ENCODE data around the gene ZSCAN21. TPM values are rescaled to one million over a fixed set of nuclear protein-coding genes. Genes with fewer than 3 reads are reported as not detected.
A peak's percentile ranks its signal among the peaks of the same experiment; 100 is the strongest.

The ZSCAN21 gene
- total RNA-seq, 1 donor from 2014 or later = 17.0 TPM

GRCh38 chr7:100077205-100077604 lies 27.6 kb downstream of the ZSCAN21 start:
- no peak for DNase-seq (ENCODE audit: low spot score in 2 of 2, unreplicated experiment in 2 of 2)
- H3K4me3 Mint-ChIP-seq = peak overlapping the region; percentile 17
- no peak overlapping the region for H3K27ac Mint-ChIP-seq
- TF ChIP-seq CTCF (IDR thresholded peaks at IDR 0.05; ENCODE audit: unreplicated experiment) = no peak
- no peaks in the 10 kb centered on the region for H3K27me3 Mint-ChIP-seq (ENCODE audit: low read depth)
- peaks cover 59% of the 10 kb centered on the region for H3K36me3 Mint-ChIP-seq
- H3K4me1 Mint-ChIP-seq = peaks cover 24% of the 10 kb centered on the region
- peaks cover 28% of the 10 kb centered on the region for H3K9me3 Mint-ChIP-seq

GRCh38 chr7:100079024-100079560 lies 29.5 kb downstream of the ZSCAN21 start:
- no peak for TF ChIP-seq CTCF (IDR thresholded peaks at IDR 0.05; ENCODE audit: unreplicated experiment)
- Mint-ChIP-seq H3K9me3 (peaks cover 18% of the 10 kb centered on the region), H3K27ac (peak overlapping the region; percentile 10), H3K4me3 (peak overlapping the region; percentile 96), H3K27me3 (ENCODE audit: low read depth) (no peaks in the 10 kb centered on the region), H3K36me3 (peaks cover 41% of the 10 kb centered on the region), H3K4me1 (peaks cover 31% of the 10 kb centered on the region)
- DNase-seq (ENCODE audit: low spot score in 2 of 2, unreplicated experiment in 2 of 2) = no peak

GRCh38 chr7:100080907-100081534 lies 31.4 kb downstream of the ZSCAN21 start:
- no peaks in the 10 kb centered on the region for H3K27me3 Mint-ChIP-seq (ENCODE audit: low read depth)
- peak overlapping the region; percentile 96 for H3K4me3 Mint-ChIP-seq
- no peak for TF ChIP-seq CTCF (IDR thresholded peaks at IDR 0.05; ENCODE audit: unreplicated experiment)
- H3K27ac Mint-ChIP-seq = peak overlapping the region; percentile 97
- DNase-seq (ENCODE audit: low spot score in 2 of 2, unreplicated experiment in 2 of 2) = no peak
- H3K4me1 Mint-ChIP-seq = peaks cover 31% of the 10 kb centered on the region
- peaks cover 22% of the 10 kb centered on the region for H3K36me3 Mint-ChIP-seq
- peaks cover 6% of the 10 kb centered on the region for H3K9me3 Mint-ChIP-seq

GRCh38 chr7:100081535-100082102 lies 32.0 kb downstream of the ZSCAN21 start, which contains the start of gene ZNF3:
Gene ZNF3 (minus strand): TSS chr7:100081723. CDS start chr7:100077357, 4,366 bp downstream.
- Mint-ChIP-seq H3K9me3 (peaks cover 5% of the 10 kb centered on the region), H3K4me3 (peak within 1 kb of the TSS; percentile 96), H3K27me3 (ENCODE audit: low read depth) (no peaks in the 10 kb centered on the region), H3K27ac (peak within 1 kb of the TSS; percentile 97), H3K4me1 (peaks cover 31% of the 10 kb centered on the region), H3K36me3 (peaks cover 16% of the 10 kb centered on the region)
- peak; percentile 94 to 99 for DNase-seq (ENCODE audit: low spot score in 2 of 2, unreplicated experiment in 2 of 2)
- peak; percentile 95 for TF ChIP-seq CTCF (IDR thresholded peaks at IDR 0.05; ENCODE audit: unreplicated experiment)

GRCh38 chr7:100082978-100083377 lies 33.4 kb downstream of the ZSCAN21 start:
- TF ChIP-seq CTCF (IDR thresholded peaks at IDR 0.05; ENCODE audit: unreplicated experiment) = no peak
- Mint-ChIP-seq H3K27me3 (ENCODE audit: low read depth) (no peaks in the 10 kb centered on the region), H3K4me1 (peaks cover 35% of the 10 kb centered on the region), H3K9me3 (no peaks in the 10 kb centered on the region), H3K27ac (peak overlapping the region; percentile 97), H3K36me3 (peaks cover 9% of the 10 kb centered on the region), H3K4me3 (peak overlapping the region; percentile 96)
- no peak for DNase-seq (ENCODE audit: low spot score in 2 of 2, unreplicated experiment in 2 of 2)

All from mesothelial cell of epicardium (in vitro differentiated cells).